ENCODE results near the gene NPAS2.

The NPAS2 gene

DNA sequence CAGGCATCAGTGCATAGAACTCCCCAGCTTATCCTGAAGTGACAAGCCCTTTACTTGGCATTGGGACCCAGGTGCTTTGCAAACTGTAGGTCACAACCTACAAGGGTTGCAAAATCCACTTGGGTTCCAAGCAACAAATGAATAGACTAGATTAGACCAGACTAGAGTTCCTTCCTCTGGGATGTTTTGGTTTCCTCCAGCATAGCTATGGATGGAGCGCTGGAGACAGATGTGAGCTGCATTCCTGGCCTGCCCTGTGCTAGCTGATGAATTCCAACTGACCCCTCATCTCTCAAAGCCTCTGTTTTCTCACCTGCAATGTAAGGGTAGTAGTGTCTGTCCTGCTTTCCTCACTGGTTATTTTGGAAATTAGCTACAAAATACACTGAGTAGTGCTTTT is 86.2 kb downstream of the NPAS2 start:
- DNase-seq, result no peak

DNA sequence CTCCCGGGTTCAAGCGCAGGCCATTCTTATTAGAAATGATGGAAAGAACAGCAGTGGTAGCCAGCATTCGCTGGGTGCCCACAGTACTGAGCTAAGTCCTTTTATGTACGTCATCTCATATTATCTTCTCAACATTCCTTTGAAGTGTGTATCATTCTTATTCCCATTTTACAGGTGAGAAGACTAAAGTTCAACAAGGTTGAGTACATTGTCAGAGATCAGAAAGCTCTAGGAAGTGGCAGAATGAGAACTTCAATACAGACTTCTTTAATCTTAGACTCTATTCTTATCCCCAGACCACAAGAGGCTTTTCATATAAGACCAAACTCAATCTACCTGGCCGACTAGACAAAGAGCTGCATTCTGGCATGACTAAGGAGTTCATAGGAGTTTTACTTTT is 86.7 kb downstream of the NPAS2 start:
- DNase-seq, result no peak

DNA sequence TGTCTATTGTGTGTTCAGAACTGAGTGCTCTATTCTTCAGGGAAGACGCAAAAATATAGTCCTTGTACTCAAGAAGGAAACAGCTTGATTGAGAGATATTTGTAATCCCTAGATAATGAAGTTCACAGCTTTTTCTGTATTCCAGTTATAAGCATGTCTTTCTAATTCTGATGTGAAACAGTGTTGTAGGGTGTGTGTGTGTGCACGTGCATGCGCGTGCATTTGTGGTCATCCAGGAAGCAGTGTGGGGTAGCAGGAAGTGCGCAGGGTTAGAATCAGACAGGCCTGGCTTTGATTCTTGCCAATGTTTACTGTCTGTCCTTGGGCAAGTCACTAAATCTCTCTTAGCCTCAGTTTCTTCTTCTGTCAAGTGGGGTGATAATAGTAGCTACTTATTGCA is 87.9 kb downstream of the NPAS2 start:
- DNase-seq, result no peak

DNA sequence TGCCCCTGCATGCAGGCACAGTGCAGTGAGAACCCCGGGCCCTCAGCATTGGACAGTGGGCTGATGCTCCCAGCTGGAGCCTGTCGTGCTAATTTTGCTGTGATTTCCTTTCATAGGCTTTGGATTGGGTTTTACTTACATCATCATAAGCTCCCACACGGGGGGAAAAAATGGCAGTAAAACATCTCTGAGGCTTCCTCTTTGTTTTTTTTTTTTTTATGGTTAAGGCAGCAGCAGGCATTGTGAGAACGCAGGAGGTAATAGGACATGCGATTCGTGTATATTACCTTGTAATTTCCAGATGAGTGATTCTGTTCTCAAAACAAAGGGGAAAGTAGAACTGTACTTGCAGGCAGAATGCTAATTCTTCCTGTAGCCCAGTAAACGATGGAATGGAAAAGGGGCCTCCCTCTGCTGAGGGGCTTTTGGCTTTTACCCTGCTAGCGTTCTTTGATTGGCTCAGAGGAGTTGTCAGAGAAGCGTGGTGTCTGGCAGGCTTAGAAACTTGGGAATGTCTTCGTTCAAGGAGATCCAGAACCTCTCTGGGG is 89.7 kb downstream of the NPAS2 start:
- DNase-seq, result no peak

DNA sequence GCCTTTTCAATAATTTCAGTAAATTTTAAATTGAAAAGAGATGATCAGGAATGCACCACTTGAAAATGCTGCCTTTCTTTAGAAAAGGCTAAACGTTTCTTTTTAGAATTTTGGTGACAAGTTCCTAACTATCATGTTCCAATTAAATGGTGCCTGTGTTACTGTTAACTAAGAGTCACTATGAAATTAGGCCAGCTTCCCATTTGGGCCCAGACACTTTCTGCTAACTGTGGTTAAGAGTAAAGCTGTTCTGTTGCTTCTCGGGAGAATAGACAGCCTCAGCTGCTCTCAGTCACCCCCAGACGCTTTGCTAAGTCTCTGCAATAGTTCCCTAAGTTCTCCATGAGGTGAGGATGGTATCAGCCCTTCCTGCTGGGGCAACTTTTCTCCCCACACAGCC is 90.2 kb downstream of the NPAS2 start:
- DNase-seq, result no peak

DNA sequence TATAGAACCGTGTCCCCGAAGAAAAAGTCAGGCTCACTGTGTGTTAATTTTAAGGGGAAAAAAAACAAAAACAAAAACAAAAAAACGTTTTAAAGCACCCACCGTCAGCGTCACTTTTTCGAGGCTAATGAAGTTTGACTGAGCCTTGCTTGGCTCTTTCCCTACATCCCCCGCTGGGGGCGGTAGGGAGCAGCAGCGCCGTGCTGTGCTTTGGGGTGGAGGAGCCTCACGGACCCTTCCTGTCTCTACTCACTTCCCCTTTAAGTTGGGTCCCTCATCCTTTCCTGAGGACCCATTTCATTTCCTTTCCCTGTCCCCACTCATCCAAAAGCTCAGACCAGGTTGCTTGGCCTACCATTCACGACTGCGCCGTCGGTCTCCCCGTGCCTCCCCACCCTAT is 99.4 kb downstream of the NPAS2 start:
- DNase-seq, result no peak

DNA sequence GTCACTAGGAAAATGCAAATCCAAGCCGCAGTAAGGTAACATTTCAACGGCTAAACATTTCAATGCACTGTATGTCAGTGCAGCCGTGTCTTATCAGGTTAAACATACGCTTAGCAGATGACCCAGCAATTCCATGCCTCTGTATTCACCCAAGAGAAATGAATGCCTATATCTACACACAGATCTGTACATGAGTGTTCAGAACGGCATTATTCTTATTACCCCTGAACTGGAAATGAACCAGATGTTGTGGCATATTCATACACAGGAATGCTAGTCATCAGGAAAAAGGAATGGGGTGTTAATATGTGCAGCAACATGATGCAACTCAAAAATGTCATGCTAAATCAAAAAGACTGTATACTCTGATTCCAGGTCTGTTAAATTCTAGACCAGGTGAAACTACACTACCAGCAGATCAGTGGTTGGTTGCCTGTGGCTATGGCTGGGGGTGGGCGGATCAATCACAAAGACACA is 101.8 kb downstream of the NPAS2 start:
- DNase-seq, result no peak

DNA sequence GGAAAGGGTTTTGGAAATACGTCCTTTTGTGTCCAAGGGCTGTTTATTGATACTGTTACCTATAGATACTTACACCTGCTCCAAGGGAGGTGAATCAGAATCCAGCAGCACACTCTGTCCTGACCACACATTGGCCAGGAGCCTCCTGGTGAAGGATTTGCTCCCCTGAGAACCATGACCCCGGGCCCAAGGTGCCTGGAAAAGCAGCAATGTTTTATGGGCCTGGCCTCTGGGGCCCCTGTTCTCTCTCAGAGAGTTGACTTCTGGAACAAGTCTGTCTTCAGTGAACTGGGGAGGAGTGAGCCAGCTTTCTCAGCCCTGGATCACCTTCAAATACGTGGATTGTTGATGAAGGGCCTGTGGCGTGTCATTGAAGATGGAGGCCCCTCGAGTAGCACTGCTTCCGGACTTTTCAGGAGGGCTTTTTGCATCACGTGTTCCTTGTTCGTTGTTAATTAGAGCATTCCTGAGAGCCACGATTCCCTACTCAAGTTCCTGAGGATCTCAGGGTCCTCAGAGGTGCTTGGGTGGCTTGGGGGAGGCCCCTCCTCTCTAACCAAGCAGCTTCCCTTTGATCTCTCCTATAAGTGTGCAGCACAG is 103.6 kb downstream of the NPAS2 start:
- no peak for DNase-seq

DNA sequence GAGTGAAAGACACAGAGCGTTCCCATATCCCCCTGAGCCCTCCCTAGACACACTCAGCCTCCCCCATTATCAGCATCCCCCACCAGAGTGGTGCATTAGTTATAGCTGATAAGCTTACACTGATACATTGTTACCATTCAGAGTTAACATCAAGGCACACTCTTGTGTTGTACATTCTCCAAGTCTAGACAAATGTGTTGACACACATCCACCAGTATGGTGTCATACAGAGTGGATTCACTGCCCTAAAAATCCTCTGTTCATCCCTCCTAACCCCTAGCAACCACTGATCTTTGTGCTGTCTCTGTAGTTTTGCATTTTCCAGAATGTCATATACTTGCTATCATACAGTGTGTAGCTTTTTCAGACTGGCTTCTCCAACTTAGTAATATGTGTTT is 104.2 kb downstream of the NPAS2 start:
- no peak for DNase-seq

DNA sequence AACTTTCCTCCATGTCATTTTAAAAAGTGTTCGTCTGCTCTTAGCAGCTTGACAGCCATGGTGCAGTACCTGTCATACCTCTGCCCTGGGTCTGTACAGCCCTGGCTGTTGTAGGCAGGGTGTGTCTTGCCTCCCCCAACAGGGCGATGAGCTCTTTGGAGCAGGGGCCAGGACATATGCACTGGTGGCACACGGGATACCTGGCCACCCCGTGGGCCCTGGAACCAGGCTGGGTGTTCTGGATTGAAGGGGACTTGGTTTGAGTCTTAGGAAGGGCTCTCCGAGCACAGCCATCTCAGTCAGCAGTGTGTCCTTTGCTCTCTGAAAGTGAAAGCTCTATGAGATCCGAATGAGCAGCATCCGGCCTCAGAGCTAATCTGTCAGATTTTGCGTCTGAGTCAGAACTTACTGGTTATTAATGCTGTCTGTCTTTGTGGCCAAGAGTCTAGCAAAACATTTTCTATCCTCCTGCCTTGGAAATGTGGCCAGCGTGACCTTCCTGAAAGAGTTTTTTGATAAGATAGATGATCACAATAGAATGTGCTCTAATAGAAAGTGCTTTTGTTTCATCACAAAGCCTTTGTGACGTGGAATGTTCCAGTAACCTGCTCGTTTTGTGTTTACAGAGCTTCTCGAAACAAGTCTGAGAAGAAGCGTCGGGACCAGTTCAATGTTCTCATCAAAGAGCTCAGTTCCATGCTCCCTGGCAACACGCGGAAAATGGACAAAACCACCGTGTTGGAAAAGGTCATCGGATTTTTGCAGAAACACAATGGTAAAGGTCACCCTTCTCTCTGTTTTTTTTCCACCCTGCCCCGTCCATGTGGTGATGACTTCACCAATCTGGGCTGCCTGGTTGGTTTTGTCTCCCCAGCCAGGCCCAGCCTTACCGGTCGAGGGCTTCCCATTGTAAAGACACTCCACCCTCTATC is 104.8 kb downstream of the NPAS2 start:
- peak in 5 of 14 donors; percentile 29 to 71 (median 45) for DNase-seq

DNA sequence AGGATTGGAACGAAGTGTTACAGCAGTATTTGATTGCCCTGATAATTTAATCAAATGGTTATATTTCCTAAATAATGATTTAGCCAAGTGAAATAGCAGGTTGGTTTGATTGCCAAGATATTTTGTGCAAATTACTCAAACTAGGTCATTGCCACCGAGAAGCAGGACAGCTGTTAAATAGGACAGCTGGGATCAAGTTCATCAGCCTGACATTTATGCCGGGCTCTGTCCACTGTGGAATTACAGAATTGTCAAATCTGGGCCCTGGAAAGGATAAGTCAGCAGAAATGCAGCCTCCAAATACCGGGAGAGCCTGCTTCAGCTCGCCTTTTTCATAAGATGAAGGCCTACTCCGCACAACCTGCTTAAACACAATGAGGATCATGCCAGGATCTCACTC is 108.3 kb downstream of the NPAS2 start:
- no peak for DNase-seq

DNA sequence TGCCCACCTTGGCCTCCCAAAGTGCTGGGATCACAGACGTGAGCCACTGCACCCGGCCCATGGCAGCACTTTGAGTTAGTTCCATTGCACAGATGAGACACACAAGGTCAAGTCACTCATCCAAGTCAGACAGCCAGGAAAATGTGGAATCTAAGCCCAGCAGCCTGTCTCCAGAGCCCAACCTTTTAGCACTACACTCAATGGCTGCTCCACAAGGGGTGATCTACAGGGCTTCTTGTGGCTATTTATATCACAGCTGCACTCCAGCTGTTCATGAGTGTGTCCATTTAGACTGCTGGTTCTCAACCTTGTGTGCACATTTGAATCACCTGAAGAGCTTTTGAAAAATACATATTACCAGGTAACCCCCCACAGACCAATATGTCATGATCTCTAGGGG is 109.2 kb downstream of the NPAS2 start:
- no peak for DNase-seq

DNA sequence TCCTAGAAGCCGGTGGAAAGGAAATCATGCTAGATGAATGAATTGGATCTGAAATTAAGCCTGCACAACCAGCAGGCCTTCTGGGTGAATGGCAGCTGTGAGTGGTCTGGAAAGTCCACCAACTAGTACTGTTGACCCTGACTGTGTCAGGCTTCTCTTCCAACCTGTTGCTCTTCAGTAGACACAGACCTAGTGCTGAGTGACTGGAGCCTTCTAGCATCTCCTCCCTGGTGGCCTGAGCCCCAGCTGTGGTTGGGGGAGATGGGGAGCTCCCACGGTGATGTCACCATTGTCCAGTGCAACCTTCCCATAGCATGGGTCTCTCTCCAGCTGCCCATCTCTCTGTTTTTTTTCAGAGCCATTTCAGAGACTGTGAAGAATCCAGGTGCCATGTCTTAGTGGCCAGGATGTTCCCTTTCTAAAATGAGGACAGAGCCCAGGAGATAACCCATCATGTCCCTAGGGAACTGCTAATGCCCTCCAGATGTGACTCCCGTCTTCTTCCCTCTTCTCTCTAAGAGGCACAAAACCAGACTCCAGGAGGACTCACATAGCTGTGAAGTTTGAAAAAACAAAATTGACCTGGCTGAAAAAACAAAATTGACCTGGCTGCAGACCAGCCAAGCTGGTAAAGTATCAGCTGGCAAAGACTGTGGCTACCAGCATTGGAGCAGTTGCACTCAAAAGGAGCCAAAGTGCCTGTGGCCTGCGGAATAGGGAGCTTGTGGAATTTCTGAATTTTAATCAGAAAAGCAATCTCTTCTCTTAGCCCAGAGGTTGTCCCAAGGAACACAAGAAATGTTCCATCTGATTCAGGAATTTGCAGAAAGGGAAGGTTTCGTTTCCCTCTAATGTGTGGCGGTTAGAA is 114.8 kb downstream of the NPAS2 start:
- no peak for DNase-seq

DNA sequence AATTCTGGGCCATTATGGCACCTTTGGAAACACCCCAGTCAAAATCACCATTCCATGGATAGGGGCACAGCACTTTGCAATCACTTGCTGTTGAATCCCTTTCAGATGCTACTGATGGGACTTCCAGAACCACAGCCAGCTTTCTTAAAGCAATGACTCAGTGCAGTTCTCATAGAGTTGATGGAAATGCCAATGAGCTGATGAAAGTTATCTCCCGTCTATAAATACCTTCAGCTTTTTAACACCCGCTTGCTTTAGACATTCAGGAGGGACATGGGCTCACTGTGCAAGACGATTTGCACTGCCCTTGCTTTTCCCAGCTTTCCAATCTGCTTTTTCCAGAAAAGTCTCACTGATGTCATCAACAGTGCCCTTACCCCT is 115.4 kb downstream of the NPAS2 start:
- no peak for DNase-seq

DNA sequence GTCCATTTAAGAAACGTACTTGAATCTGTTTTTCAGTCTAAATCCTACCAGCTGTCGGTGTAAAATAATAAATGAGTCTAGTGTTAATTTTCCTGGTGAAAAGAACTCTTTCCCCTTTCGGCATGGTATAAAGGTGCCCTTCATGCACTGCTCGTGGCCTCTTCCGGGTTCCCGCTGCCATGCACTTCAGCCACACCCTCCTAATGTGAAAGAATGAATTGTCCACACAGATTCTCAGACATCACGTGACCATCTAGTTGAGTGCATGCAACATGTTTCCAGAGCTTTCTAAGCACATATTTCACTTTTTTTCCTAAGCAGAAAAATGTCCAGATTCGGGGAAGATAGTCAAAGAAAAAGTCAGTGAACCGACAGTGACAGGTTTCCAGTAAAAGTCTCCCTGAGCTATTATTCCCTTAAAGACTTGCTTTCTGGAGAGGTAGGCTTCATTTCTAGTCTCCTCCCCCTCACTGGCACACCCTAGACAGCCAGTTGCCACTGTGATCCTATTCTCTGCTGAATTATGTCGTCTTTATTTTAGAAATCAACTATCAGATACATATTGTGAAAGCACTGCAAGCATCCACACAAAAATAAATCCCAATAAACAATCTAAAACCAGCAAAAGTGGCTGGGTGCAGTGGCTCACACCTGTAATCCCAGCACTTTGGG is 116.3 kb downstream of the NPAS2 start:
- no peak for DNase-seq

DNA sequence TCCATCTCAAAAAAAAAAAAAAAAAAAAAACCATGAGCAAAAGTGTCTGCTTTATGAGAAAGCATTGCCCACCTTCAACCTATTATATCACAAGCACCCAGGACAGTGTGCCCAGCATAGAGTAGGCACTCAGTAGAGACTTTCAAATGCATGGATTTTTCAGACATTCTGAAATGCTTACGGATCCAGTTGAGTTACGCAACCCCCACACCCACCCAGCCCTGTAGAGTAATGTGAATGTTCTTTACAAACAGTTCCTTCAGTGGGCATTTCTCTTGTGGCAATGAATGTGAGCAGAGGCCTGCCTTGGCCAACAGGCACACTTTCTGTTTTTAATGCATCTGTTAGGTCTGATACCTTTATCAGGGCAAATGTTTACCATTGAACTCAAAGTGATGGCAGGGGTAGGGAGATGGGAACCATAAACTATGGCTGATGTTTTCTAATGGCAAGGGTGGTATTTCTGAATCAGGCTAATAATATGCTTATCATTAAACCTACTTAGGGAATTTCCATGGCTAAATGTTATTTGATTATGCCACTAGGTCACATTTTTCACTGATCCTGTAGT is 117.1 kb downstream of the NPAS2 start:
- DNase-seq, result no peak

DNA sequence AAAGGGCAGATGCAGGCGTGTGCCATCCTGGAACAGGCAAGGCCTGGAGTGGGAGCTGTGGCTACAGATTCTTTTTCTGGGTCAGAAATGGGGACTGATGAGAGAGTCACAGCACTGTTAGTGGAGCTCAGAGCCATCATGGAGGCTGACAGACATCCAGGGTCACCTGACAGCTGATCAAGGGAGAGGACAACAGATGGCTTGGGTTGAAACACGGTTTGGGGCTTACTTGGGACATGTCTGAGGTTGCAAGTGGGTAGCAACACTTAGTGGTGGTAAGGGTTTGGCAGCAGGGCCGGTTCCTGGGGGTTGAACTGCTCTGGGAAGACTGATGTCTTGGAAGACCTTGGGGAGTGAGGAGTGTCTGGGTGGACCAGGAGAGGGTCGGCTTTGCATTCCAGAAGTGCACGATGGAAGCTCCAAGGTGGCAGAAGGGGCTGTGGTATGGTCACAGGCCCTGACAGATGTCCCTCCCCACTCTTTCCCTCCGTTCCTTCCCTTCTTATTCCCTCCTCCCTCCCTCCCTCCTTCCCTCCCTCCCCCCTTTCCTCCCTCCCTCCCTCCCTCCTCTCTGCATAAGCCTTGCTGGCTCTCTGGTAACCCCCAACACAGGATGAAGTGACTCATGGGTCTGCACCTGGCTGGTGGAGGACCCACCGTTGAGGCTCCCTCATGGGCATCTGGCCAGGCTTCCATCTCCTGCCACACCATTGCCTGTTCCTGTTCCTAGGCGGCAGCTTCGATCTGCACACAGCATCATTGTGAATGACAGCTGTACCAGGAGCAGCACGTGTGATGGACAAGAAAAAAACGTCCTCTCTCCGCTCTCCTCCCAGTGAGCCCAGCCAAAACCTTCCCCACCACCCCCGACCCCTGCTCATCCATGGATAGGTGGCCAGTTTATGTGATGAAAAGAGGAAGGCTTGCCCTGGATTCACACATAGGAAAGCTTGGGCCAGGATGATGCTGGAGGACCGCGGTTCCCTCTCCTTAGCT is 118.4 kb downstream of the NPAS2 start:
- no peak for DNase-seq

DNA sequence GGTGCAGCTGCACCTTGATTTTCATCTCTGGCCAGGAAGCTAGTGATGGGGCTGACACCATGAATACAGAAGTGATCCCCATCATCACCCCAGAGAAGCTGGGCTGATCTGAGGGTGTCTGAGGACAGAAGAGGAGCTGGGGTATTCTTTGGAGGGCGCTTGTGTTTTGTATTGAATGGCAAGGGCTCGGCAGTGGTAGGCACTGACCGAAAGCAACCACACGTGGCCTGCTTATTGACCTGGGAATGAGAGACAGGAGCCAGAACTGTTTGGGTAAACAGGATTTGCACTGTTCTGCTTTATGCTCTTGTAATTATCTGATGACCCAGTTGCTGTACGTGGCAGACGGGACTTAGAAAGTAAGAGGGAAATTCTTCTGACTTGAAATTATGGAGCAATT is 119.5 kb downstream of the NPAS2 start:
- DNase-seq, result no peak

DNA sequence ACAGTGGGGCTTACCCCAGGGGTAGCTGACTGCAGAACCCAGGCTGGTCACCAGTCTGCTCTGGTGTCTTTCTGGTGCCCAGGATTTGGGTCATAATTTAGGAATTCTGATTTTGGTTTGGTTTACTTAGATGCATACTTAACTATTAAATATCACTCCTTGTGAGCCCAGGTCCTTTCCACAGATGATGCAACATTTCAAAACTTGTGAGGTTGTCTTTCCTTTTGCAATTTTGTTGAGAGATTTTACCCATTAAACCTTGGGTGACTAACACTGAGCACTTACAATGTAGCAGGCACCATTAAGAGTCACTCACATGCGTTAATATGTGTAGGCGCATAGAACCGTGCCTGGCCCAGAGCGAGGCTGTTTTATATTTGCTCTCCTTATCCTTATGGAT is 120.3 kb downstream of the NPAS2 start:
- DNase-seq, result no peak
